MM.1S (cell line): ENCODE measurements around the gene AREL1.

ENCODE experiments used
- DNase-seq: peaks from one replicate; pipeline ENCODE4 v3.0.0-alpha.2; 2015
- H2AFZ ChIP-seq: fragments of 300-600 bp; sonication (generic); 2 replicates; pipeline ENCODE4 v1.6.0; 2016; ENCODE audit warnings: antibody characterized with exemption, low read length
- H3F3A ChIP-seq: fragments of 300-600 bp; sonication (generic); 2 replicates; pipeline ENCODE4 v1.6.1; 2016; ENCODE audit warnings: mild to moderate bottlenecking, antibody characterized with exemption, low read length, moderate library complexity, mixed read lengths; ENCODE audit not compliant: insufficient read depth
- H3K27ac ChIP-seq: fragments of 300-600 bp; sonication (generic); 2 replicates; pipeline ENCODE4 v1.5.1; 2016; ENCODE audit warnings: mild to moderate bottlenecking, low read length
- H3K27me3 ChIP-seq: fragments of 300-600 bp; sonication (generic); replicated peaks from 2 replicates; pipeline ENCODE4 v1.6.0; 2016; ENCODE audit warnings: low read length; ENCODE audit not compliant: insufficient read depth
- H3K36me3 ChIP-seq: fragments of 300-600 bp; sonication (generic); replicated peaks from 2 replicates; pipeline ENCODE4 v1.6.1; 2016; ENCODE audit warnings: mild to moderate bottlenecking, low read length, mixed read lengths; ENCODE audit not compliant: insufficient read depth
- H3K4me1 ChIP-seq: fragments of 300-600 bp; sonication (generic); 2 replicates; pipeline ENCODE4 v1.6.1; 2016; ENCODE audit warnings: low read length, mixed read lengths
- H3K4me2 ChIP-seq: fragments of 300-600 bp; sonication (generic); 2 replicates; pipeline ENCODE4 v1.6.0; 2016; ENCODE audit warnings: low read depth, low read length
- H3K4me3 ChIP-seq: fragments of 300-600 bp; sonication (generic); 2 replicates; pipeline ENCODE4 v1.5.1; 2016; ENCODE audit warnings: low read length, mixed read lengths
- H3K79me2 ChIP-seq: fragments of 300-600 bp; sonication (generic); 2 replicates; pipeline ENCODE4 v1.6.1; 2016; ENCODE audit warnings: mixed run types, low read length, mixed read lengths
- H3K9ac ChIP-seq: fragments of 300-600 bp; sonication (generic); 2 replicates; pipeline ENCODE4 v1.6.1; 2016; ENCODE audit warnings: low read length, mixed read lengths
- H3K9me2 ChIP-seq: fragments of 300-600 bp; sonication (generic); replicated peaks from 2 replicates; pipeline ENCODE4 v1.6.1; 2016; ENCODE audit warnings: mild to moderate bottlenecking, low read length, mixed read lengths; ENCODE audit not compliant: insufficient read depth
- H3K9me3 ChIP-seq: fragments of 300-600 bp; sonication (generic); replicated peaks from 2 replicates; pipeline ENCODE4 v1.6.1; 2016; ENCODE audit warnings: mild to moderate bottlenecking, low read length, mixed read lengths; ENCODE audit not compliant: insufficient read depth
- H4K20me1 ChIP-seq: fragments of 300-600 bp; sonication (generic); 2 replicates; pipeline ENCODE4 v1.6.1; 2016; ENCODE audit warnings: mild to moderate bottlenecking, low read length, moderate library complexity, mixed read lengths; ENCODE audit not compliant: insufficient read depth
- CTCF ChIP-seq: fragments of 300-600 bp; sonication (generic); IDR thresholded peaks from 2 replicates; pipeline ENCODE4 v1.5.1; 2016; ENCODE audit warnings: antibody characterized with exemption, low read length, mixed read lengths
- EZH2 ChIP-seq: fragments of 300-600 bp; sonication (generic); optimal IDR thresholded peaks from 2 replicates; pipeline ENCODE3; 2017; ENCODE audit warnings: low read depth, mild to moderate bottlenecking, antibody characterized with exemption, low read length, mixed read lengths
- EZH2phosphoT487 ChIP-seq: fragments of 300-600 bp; sonication (generic); IDR thresholded peaks from 2 replicates; pipeline ENCODE4 v1.6.1; 2018; ENCODE audit warnings: antibody characterized with exemption, low read length

Gene AREL1

GRCh38 chr14:74658535-74659131 is 54.2 kb downstream of the AREL1 start:
- Histone ChIP-seq H3K79me2 (no peaks in the 10 kb centered on the region), H3K27ac (no peak overlapping the region)

DNA sequence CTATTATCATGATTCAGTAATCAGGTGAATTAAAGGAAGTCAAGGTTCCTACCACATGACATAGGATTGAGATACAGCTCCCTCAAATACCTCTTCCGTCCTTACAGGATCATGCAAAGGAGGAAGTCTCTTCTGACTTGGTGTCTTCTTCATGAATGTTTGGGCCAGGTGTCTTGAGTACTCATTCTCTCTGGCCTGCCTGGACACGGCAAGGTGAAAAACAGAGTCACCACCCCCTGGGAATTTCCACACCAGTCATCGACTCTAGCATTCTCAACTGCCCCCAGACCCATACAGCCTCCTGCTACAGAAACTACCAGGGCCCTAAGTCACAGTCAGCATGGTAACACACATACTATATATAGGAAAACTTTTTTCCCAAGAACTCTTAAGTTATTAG is 55.9 kb downstream of the AREL1 start:
- H2AFZ ChIP-seq, result no peak overlapping the region
- H3K36me3 ChIP-seq, result no peaks in the 10 kb centered on the region
- H4K20me1 ChIP-seq, result no peaks in the 10 kb centered on the region
- H3K4me2 ChIP-seq, result no peak overlapping the region
- DNase-seq, result no peak
- H3K9me3 ChIP-seq, result no peaks in the 10 kb centered on the region
- H3K79me2 ChIP-seq, result no peaks in the 10 kb centered on the region
- H3F3A ChIP-seq, result no peaks in the 10 kb centered on the region
- TF ChIP-seq CTCF, result no peak
- TF ChIP-seq EZH2phosphoT487, result no peak
- TF ChIP-seq EZH2, result no peak
- no peaks in the 10 kb centered on the region for H3K27me3 ChIP-seq
- H3K4me3 ChIP-seq, result no peak overlapping the region
- no peak overlapping the region for H3K9ac ChIP-seq
- H3K9me2 ChIP-seq, result no peaks in the 10 kb centered on the region
- H3K27ac ChIP-seq, result no peak overlapping the region
- H3K4me1 ChIP-seq, result no peaks in the 10 kb centered on the region

More at GRCh38 chr14:74658535-74659131, 54.2 kb downstream of the AREL1 start:
- no peaks in the 10 kb centered on the region for H3F3A ChIP-seq
- H3K4me3 ChIP-seq, result no peak overlapping the region
- no peak overlapping the region for H2AFZ ChIP-seq
- H3K4me1 ChIP-seq, result no peaks in the 10 kb centered on the region
- no peak overlapping the region for H3K4me2 ChIP-seq
- H3K9ac ChIP-seq, result no peak overlapping the region
- no peaks in the 10 kb centered on the region for H4K20me1 ChIP-seq
- no peak for DNase-seq
- H3K9me3 ChIP-seq, result no peaks in the 10 kb centered on the region
- H3K9me2 ChIP-seq, result no peaks in the 10 kb centered on the region
- no peaks in the 10 kb centered on the region for H3K27me3 ChIP-seq
- TF ChIP-seq CTCF (no peak), EZH2phosphoT487 (no peak), EZH2 (no peak)
- H3K36me3 ChIP-seq, result no peaks in the 10 kb centered on the region

DNA sequence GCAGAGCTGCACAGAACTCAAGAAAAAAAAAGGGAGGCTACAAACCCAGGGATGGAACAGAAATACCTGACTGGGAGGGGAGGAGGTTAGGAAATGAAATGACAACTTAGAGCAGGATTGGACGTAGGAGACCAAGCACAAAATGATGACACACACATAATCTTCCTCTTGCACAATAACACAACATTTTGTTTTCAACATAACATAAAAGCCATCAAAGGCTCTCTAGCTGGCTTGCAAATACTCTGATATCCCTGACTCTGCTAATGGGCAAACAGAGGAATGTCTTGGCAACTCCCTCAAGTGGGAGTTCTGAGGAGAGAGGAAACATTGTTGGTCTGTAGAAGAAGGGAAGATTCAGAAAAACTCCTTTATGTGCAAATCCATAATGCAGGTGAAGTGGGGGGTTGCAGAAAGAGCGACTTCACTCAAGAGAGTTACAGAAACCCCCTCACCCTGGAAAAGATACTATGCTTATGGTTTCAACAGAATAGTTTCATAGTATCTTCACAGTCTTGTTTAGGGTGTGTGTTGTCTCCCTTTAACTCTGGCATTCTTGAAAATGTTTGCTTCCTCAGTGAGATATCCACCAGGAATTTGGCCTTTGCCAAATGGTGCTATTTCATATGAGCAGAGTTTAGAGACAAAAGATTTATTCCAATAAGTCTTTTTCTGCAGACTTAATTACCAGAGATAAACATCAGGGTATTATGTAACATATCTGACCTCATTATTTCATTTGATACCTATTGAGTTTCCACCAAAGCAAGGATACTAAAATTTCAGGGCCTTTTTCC is 57.1 kb downstream of the AREL1 start:
- no peak overlapping the region for H2AFZ ChIP-seq
- H3K27me3 ChIP-seq, result no peaks in the 10 kb centered on the region
- no peaks in the 10 kb centered on the region for H3K79me2 ChIP-seq
- H3K4me1 ChIP-seq, result no peaks in the 10 kb centered on the region
- no peak overlapping the region for H3K4me3 ChIP-seq
- no peaks in the 10 kb centered on the region for H4K20me1 ChIP-seq
- H3K4me2 ChIP-seq, result no peak overlapping the region
- H3K27ac ChIP-seq, result no peak overlapping the region
- no peak for DNase-seq
- H3F3A ChIP-seq, result no peaks in the 10 kb centered on the region
- no peak overlapping the region for H3K9ac ChIP-seq
- no peaks in the 10 kb centered on the region for H3K9me3 ChIP-seq
- no peaks in the 10 kb centered on the region for H3K9me2 ChIP-seq
- H3K36me3 ChIP-seq, result no peaks in the 10 kb centered on the region
- TF ChIP-seq EZH2 (no peak), EZH2phosphoT487 (no peak), CTCF (no peak)
